Measurements from ENCODE around the gene IVD. TPM values are rescaled to one million over a fixed set of nuclear protein-coding genes. Genes with fewer than 3 reads are reported as not detected.

IVD gene
- polyA plus RNA-seq, 3 donors from 2014 or later, result 41.8 to 63.0 (median 60.6) TPM

- Mint-ChIP-seq H3K9me3 (no peaks in the 10 kb centered on the region), H3K27me3 (ENCODE audit: low read depth in 3 of 3) (peaks cover 0 to 5% (median 1%) of the 10 kb centered on the region in 3 donors), H3K27ac (no peak overlapping the region), H3K36me3 (peaks cover 0 to 11% (median 3%) of the 10 kb centered on the region in 3 donors), H3K4me3 (no peak overlapping the region), H3K4me1 (no peaks in the 10 kb centered on the region)
- DNase-seq, result no peak
Measured at GRCh38 chr15:40429068-40429710, 23.6 kb downstream of the IVD start.

DNA sequence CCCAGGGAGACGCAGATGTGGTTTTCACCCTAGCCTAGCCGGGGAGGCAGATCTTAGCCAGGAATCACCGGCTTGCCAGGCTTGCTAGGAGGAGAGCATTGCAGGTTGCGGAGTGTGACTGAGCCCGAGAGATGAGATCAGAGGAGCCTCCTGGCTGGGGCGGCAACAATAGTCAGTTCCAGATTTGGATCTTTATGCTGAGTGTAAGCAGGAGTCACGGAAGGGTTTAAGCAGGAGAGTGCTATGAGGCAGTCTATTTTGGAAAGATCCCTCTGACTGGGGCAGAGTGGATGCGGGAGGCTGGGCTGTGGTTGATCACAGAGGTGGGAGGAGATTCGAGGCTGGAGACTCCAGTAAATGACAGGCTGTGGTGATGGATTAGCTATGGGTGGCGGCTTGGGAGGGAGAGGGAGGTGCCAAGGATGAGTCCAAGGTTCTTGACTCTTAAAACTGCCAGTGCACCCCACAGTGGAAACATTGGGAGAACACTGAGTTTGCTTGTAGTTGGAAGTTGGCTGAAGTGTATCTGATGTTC is 24.7 kb downstream of the IVD start:
- H3K27ac Mint-ChIP-seq, result no peak overlapping the region
- peaks cover 0 to 2% (median 0%) of the 10 kb centered on the region in 3 donors for H3K27me3 Mint-ChIP-seq (ENCODE audit: low read depth in 3 of 3)
- no peak overlapping the region for H3K4me3 Mint-ChIP-seq
- H3K9me3 Mint-ChIP-seq, result no peaks in the 10 kb centered on the region
- peaks cover 0 to under 1% of the 10 kb centered on the region in 2 donors for H3K4me1 Mint-ChIP-seq
- no peak for DNase-seq
- H3K36me3 Mint-ChIP-seq, result peaks cover 0 to 11% (median 0%) of the 10 kb centered on the region in 3 donors

DNA sequence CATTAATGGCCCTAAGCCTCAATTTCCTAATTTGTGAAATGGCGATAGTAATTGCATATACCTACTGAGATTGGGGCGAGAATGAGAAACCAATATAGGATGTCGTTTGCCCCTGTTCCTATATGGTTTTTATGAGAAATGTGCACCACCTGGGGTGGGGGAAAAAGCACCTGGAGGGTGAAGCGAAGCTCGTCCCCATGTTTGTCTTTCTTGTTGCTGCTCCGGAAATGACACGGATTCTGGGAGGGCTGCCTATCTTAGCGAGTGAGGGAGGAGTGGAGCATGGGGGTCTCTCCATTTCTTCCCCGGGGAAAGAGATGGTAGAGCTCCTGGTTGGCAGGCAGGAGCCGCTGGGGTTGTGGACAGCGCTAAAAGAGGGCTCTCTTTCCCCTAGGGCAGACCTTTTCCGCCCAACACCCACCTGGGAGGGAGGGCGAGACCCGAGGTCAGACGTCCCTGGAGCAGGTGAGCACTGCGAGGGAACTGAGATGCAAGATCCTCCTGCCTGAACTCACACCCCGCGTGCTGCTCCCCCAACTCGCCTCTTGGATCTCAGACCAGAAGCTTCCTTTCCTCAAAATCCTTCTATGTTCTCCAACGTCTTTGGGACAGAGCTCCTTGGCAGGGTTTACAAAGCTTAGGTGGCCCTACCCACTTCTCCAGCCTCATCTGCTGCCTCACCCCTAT is 29.6 kb downstream of the IVD start:
- peaks cover 5 to 9% (median 7%) of the 10 kb centered on the region in 3 donors for H3K27me3 Mint-ChIP-seq (ENCODE audit: low read depth in 3 of 3)
- peak overlapping the region in 4 of 5 donors; percentile 54 to 60 (median 56) for H3K4me3 Mint-ChIP-seq
- no peak for DNase-seq
- H3K27ac Mint-ChIP-seq, result no peak overlapping the region
- H3K36me3 Mint-ChIP-seq, result peaks cover 0 to 4% (median 0%) of the 10 kb centered on the region in 3 donors
- H3K9me3 Mint-ChIP-seq, result no peaks in the 10 kb centered on the region
- peaks cover 21 to 24% of the 10 kb centered on the region in 2 donors for H3K4me1 Mint-ChIP-seq

- Mint-ChIP-seq H3K9me3 (no peaks in the 10 kb centered on the region), H3K27ac (no peak overlapping the region), H3K27me3 (ENCODE audit: low read depth in 3 of 3) (peaks cover 6 to 12% (median 7%) of the 10 kb centered on the region in 3 donors), H3K4me1 (peaks cover 23 to 26% of the 10 kb centered on the region in 2 donors), H3K4me3 (peak overlapping the region in 4 of 5 donors; percentile 54 to 60 (median 56)), H3K36me3 (no peaks in the 10 kb centered on the region)
- DNase-seq, result no peak
Measured at GRCh38 chr15:40435710-40436089, 30.1 kb downstream of the IVD start.

- no peak for DNase-seq
- Mint-ChIP-seq H3K4me3 (peak overlapping the region; percentile 30 to 72 (median 65)), H3K9me3 (no peaks in the 10 kb centered on the region), H3K4me1 (peaks cover 23 to 26% of the 10 kb centered on the region in 2 donors), H3K36me3 (no peaks in the 10 kb centered on the region), H3K27me3 (ENCODE audit: low read depth in 3 of 3) (peaks cover 7 to 13% (median 7%) of the 10 kb centered on the region in 3 donors), H3K27ac (peak overlapping the region in 2 of 6 donors; percentile 53 to 65)
Measured at GRCh38 chr15:40436116-40436891, 30.7 kb downstream of the IVD start.

- H3K4me1 Mint-ChIP-seq, result peaks cover 23 to 26% of the 10 kb centered on the region in 2 donors
Measured at GRCh38 chr15:40436892-40437751, 31.5 kb downstream of the IVD start.

DNA sequence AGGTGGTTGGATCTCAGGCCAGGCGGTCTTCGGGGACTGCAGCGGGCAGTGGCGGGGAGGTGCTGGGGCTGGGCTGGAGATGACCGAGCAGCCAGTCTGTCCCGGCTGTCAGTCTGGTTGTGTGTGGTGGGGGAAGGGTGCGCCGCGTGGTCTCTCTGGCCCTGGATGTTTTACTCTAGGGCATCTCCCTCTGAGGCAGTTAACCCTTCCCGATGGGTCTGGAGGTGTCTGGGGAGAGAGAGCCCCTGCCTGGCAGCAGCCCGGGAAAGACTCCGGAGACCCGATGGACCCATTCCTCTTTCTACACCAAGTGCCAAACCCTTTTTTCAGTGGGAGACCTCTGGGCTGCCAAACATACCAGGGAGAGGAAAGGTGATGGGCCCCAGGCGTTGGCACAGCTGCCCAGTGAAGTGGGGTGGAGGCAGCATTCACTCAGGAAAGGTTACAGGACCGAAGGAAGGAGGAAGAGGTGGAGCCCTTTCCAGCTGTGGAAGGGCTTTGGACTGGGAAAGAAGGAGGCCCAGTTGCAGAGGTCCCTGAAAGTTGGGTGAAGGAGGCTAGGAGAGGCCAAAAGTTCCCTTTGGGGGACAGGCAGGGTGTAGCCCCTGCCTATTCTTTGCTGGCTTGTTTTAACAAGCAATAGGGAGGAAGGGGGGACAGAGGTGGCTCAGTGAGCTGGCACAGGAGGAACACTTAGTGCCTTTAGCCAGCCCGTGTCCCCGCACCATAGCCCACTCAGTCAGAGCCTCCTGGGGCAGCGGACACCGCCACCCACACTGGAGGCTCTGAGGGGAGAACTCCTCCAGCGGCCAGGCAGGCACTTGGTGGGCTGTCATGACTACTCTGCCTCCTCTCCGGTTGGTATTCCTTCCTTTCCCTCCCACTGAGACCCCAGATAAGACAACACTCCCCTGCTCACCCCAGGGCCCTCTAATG is 32.4 kb downstream of the IVD start:
- Mint-ChIP-seq H3K36me3 (no peaks in the 10 kb centered on the region), H3K27me3 (ENCODE audit: low read depth in 3 of 3) (peaks cover 9 to 21% (median 13%) of the 10 kb centered on the region in 3 donors), H3K4me3 (peak overlapping the region in 4 of 5 donors; percentile 21 to 51 (median 27)), H3K27ac (no peak overlapping the region), H3K4me1 (peaks cover 31 to 34% of the 10 kb centered on the region in 2 donors), H3K9me3 (no peaks in the 10 kb centered on the region)
- DNase-seq, result no peak

More at GRCh38 chr15:40436892-40437751, 31.5 kb downstream of the IVD start:
- Mint-ChIP-seq H3K4me3 (peak overlapping the region in 4 of 5 donors; percentile 42 to 68 (median 54)), H3K9me3 (no peaks in the 10 kb centered on the region), H3K27ac (peak overlapping the region in 2 of 6 donors; percentile 53 to 65), H3K36me3 (no peaks in the 10 kb centered on the region), H3K27me3 (ENCODE audit: low read depth in 3 of 3) (peaks cover 7 to 15% (median 9%) of the 10 kb centered on the region in 3 donors)
- no peak for DNase-seq

- peak overlapping the region in 3 of 5 donors; percentile 7 to 23 (median 21) for H3K4me3 Mint-ChIP-seq
- no peaks in the 10 kb centered on the region for H3K36me3 Mint-ChIP-seq
- peaks cover 9 to 21% (median 13%) of the 10 kb centered on the region in 3 donors for H3K27me3 Mint-ChIP-seq (ENCODE audit: low read depth in 3 of 3)
- no peak for DNase-seq
- no peaks in the 10 kb centered on the region for H3K9me3 Mint-ChIP-seq
- peaks cover 38 to 41% of the 10 kb centered on the region in 2 donors for H3K4me1 Mint-ChIP-seq
- no peak overlapping the region for H3K27ac Mint-ChIP-seq
Measured at GRCh38 chr15:40438712-40439111, 33.1 kb downstream of the IVD start.

GRCh38 chr15:40439461-40439959 is 33.9 kb downstream of the IVD start:
- Mint-ChIP-seq H3K9me3 (no peaks in the 10 kb centered on the region), H3K36me3 (no peaks in the 10 kb centered on the region), H3K4me1 (peaks cover 46 to 49% of the 10 kb centered on the region in 2 donors), H3K27ac (peak overlapping the region in 4 of 6 donors; percentile 42 to 82 (median 64)), H3K27me3 (ENCODE audit: low read depth in 3 of 3) (peaks cover 9 to 21% (median 13%) of the 10 kb centered on the region in 3 donors), H3K4me3 (peak overlapping the region; percentile 84 to 93 (median 86))
- no peak for DNase-seq

DNA sequence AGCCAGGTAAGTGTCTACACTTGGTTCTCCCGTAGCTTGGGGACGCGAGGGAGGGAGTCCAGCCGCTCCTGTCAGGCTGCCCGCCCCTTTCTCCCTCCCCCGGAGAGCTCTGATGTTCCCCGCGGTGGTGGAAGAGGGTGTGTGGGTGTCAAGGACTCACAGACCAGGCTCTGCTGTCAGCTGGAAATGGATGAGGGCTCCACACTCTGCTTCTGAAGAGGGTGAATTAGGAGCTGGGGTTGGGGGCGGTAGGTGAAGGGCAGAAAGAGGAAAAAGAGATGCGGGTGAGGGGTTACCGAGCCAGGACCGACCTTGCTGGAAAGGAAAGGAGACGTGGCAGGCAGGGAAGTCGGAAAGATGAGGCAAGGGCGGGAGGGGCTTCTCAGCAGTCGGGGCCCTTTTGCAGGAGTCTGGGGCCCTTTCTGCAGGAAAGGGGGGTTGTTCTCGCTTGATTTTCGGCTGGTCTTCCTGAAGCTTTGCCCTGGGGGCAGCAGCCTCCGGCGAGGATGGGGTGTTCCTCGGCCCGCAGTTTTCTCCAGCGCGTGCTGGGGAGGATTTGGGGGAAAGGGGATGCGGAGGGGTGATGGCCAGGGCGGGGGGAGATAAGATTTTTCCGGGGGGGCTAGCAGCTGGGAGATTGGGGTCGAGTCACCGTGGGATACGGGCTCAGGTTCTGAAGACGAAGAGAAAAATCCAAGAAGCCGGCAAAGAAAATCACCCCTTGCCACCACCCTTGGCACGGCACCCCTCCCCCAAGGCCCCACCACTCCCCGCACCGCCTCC is 34.6 kb downstream of the IVD start:
- peak overlapping the region; percentile 84 to 93 (median 86) for H3K4me3 Mint-ChIP-seq
- peak; percentile 25 to 31 (median 26) for DNase-seq
- H3K9me3 Mint-ChIP-seq, result no peaks in the 10 kb centered on the region
- peaks cover 52 to 55% of the 10 kb centered on the region in 2 donors for H3K4me1 Mint-ChIP-seq
- peak overlapping the region; percentile 20 to 83 (median 54) for H3K27ac Mint-ChIP-seq
- peaks cover 9 to 21% (median 13%) of the 10 kb centered on the region in 3 donors for H3K27me3 Mint-ChIP-seq (ENCODE audit: low read depth in 3 of 3)
- H3K36me3 Mint-ChIP-seq, result no peaks in the 10 kb centered on the region
